ENCODE results near the gene GRID1. TPM values are rescaled to one million over a fixed set of nuclear protein-coding genes. Genes with fewer than 3 reads are reported as not detected.

GRID1 gene
- total and polyA plus RNA-seq, 9 of the 15 experiments (the other 6 are each of a cell fraction or from before 2014, with no cell fraction given) = 0.01 to 7.2 (median 1.2) TPM

DNA sequence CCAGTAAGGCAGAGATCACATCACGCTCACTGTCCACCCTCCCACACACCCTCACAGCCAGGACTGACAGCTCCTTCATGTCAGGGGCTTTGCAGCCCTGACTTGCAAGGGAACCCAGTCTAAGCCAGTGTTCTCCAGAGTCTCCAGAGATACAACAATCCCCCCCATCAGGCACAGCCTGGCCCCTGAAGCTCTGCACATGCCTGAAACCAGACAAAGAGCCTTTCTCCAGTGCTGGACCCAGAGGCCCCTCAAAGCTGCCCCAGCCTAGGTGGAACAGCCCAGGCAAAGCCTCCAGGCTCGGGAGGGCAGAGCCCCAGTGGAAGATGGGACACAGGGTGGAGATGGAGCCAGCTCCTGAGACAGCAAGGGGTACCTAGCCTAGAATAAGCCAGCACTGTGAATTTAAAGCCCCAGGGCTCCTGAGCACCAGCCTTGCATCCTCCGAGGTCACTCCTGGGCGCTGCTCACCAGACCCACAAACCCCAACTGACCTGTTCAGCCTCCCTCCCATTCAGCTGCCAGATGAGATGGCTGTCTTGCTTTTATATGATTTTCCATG lies 50.2 kb downstream of the GRID1 start (continued):
- TF ChIP-seq, protein P1, sequence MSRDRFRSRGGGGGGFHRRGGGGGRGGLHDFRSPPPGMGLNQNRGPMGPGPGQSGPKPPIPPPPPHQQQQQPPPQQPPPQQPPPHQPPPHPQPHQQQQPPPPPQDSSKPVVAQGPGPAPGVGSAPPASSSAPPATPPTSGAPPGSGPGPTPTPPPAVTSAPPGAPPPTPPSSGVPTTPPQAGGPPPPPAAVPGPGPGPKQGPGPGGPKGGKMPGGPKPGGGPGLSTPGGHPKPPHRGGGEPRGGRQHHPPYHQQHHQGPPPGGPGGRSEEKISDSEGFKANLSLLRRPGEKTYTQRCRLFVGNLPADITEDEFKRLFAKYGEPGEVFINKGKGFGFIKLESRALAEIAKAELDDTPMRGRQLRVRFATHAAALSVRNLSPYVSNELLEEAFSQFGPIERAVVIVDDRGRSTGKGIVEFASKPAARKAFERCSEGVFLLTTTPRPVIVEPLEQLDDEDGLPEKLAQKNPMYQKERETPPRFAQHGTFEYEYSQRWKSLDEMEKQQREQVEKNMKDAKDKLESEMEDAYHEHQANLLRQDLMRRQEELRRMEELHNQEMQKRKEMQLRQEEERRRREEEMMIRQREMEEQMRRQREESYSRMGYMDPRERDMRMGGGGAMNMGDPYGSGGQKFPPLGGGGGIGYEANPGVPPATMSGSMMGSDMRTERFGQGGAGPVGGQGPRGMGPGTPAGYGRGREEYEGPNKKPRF (IDR thresholded peaks at IDR 0.05; ENCODE audit: low read depth, low read length) = no peak
- TF ChIP-seq PHB (CRISPR knock-in tag; IDR thresholded peaks at IDR 0.05) = no peak
- TF ChIP-seq E2F8 (IDR thresholded peaks at IDR 0.05; ENCODE audit: low read depth, partially characterized antibody) = no peak
- TF ChIP-seq MAFF (IDR thresholded peaks at IDR 0.05; ENCODE audit: low read length) = no peak
- no peak for TF ChIP-seq HOMEZ (CRISPR knock-in tag; IDR thresholded peaks at IDR 0.05)
- TF ChIP-seq, protein P2, sequence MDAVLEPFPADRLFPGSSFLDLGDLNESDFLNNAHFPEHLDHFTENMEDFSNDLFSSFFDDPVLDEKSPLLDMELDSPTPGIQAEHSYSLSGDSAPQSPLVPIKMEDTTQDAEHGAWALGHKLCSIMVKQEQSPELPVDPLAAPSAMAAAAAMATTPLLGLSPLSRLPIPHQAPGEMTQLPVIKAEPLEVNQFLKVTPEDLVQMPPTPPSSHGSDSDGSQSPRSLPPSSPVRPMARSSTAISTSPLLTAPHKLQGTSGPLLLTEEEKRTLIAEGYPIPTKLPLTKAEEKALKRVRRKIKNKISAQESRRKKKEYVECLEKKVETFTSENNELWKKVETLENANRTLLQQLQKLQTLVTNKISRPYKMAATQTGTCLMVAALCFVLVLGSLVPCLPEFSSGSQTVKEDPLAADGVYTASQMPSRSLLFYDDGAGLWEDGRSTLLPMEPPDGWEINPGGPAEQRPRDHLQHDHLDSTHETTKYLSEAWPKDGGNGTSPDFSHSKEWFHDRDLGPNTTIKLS (IDR thresholded peaks at IDR 0.05; ENCODE audit: borderline replicate concordance, low read depth) = no peak
- TF ChIP-seq ESRRA (IDR thresholded peaks at IDR 0.05; ENCODE audit: borderline replicate concordance, low read depth) = no peak
- no peak for TF ChIP-seq CBFA2T3 (IDR thresholded peaks at IDR 0.05)
- TF ChIP-seq ZNF197 (CRISPR knock-in tag; IDR thresholded peaks at IDR 0.05; ENCODE audit: low read depth) = no peak
- no peak for TF ChIP-seq ZC3H8 (IDR thresholded peaks at IDR 0.05)
